Left kidney (tissue), 2 donors: ENCODE results near the gene ABCA7. TPM values are rescaled to one million over a fixed set of nuclear protein-coding genes. Genes with fewer than 3 reads are reported as not detected.

ENCODE experiments used
- DNase-seq: peaks from one replicate; pipeline ENCODE4 v3.0.0-alpha.2; 2013
- polyA plus RNA-seq: library from polyadenylated mRNA; unstranded; fragments of 120-200 nt; gene quantifications from one replicate; pipeline ENCODE4 v1.2.1, GENCODE V29; 2013; ENCODE audit not compliant: insufficient read length

The ABCA7 gene
- polyA plus RNA-seq, 1 donor = 7.6 TPM

DNA sequence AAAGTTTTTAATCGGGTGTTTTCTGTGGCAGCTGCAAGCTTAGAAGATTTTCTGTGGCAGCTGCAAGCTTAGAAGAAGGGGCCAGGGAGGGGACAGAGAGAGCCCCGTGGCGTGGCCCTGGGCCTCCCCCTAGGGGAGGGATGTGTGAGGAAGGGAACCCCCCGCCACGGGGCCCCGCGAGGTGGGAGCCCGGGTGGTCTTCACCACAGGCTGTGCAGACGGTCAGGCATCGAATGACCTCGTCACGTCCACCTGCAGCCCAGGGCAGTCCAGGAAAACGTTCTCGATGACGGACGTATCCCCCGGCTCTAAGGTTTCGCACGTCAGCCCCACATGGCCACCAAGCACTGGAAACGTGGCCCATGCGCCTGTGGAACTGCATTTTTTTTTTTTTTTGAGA lies 46.7 kb downstream of the ABCA7 start:
- no peak for DNase-seq

DNA sequence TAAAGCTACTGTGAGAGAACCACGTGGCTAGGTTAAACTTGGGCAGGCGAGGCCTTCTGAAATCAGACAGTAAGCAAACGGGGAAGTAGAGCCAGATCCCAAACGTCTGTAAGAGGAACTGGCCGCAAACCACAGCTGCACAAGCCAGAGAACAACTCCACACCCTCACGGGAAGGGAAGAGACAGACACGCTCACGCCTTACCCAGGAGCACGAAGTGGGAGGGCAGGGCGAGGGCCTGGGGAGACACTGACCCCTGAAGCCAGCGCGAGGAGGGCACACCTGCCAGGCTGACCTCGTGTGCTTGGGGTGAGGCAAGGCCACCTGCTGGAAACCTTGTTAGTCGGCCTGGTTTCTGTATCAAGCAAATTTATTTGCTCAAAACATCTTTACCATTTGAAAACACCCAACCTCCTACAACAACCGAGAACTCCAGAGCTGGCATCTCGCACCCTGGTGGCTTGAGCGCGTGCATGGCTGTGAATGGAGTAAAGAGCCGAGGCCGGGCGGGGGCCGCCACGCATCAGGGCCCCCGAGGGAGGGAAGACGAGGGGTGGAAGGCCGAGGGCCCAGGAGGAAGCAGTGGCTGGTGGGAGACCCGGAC lies 48.0 kb downstream of the ABCA7 start:
- no peak for DNase-seq

DNA sequence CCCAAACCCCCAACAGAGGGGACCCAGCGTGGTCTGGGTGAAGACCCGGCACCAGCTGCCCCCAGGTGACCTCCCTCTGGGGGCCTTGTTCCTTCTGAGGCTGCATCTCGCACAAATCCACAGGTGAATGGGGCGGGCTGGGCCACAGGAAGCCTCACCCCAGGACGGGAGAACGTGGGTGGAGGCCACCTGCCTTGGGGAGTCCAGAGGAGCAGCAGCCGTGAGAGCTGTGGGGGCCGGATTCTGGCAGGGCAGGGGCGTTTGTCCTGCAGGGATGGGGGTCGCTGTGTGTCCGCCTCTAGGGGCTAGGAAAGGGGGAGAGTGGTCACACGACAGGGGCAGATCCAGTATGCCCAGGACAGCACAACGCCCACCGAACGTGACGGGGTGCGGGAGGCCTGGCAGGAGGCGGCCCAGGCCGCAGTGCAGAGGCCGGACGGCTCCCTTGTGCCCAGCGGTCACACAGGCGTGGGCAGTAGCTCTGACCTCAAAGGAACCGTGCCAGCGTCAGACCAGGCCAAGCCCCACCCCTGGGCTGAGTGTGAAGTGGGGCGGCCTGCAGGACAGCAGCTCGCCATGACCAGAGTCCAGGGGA lies 48.6 kb downstream of the ABCA7 start:
- DNase-seq = no peak

DNA sequence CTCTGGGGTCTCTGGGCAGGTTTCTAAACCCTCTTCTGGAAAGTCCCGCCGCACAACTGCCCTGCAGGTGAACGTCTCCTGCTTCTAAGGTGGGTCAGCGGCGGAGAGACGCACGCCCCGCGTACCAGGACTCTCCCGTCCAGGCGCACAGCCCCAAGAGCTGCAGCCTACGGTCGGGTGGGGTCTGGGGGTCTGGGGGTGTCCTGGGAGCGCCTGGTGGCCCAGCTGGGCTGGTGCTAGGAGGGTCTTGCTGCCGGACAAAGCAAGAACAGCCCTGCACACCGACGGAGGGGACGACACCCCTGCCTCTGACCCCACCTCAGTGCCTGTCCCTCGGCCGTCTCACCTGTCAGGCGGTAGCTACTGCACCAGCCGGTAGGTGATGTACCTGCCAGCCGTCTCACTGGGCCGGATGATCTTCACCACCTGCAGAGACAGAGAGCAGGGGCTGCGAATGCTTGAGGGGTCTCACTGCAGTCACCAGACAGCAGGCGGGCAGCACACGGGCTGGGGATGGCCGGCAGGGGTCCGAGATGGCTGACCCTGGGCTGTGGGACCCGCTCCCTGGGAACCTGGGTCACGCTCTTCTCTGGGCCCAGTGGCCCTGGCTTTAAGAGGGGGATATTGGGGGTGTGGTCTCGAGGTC lies 49.3 kb downstream of the ABCA7 start:
- DNase-seq = no peak

DNA sequence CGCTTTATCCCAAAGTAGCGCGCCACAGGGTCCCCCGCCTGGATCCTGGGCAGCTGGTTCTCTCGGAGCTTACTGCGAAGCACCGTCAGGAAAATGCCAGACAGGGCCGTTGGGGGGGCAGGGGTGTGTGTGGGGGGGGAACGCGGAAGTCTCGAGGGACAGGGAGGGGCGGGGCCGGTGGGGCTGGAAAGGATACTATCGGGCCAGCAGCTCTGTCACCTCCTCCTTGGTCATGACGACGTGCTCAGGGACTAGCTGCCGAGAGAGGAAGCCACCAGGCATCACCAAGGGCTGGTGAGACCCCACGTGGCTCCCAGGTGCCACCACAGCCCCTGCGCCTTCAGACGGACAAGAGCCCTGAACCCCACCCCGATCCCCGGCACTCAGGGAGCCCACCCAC lies 50.0 kb downstream of the ABCA7 start:
- DNase-seq = no peak

DNA sequence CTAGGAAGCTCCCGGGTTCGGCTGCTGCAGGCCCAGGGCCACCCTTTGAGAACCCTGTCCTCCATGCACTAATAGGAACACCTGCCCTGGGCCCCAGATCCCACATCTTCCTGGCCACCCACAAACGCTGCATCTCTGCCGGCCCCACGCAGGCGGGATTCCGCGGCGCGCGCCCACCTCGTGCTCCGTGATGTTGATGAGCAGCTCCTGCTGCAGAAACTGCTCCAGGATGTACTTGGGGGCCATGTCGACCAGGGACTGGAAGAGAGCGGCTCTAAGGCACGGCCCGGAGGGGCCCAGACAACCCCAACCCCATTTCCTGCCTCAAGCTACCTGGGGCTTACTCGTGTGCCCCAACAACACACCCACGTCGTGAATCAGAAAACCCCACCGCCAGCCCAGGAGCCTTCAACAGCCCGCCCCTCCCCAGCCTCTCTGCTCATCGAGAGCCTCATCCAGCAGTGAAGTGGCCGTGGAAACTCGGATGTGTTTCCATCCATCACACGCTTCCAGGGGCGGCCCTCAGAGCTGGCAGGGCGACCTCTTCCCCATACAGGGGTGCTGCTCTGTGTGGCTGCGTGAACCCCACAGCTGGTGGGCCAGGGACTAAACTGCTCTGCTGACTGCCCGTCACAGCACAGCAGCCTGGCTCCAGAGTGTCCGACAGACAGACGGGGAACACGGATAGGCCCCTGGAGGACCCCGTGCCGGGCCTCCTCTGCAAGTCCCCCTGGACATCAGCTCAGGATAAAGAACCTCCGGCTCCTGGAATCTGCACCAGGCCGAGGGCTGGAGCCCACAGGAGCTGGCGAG lies 51.0 kb downstream of the ABCA7 start:
- no peak for DNase-seq

DNA sequence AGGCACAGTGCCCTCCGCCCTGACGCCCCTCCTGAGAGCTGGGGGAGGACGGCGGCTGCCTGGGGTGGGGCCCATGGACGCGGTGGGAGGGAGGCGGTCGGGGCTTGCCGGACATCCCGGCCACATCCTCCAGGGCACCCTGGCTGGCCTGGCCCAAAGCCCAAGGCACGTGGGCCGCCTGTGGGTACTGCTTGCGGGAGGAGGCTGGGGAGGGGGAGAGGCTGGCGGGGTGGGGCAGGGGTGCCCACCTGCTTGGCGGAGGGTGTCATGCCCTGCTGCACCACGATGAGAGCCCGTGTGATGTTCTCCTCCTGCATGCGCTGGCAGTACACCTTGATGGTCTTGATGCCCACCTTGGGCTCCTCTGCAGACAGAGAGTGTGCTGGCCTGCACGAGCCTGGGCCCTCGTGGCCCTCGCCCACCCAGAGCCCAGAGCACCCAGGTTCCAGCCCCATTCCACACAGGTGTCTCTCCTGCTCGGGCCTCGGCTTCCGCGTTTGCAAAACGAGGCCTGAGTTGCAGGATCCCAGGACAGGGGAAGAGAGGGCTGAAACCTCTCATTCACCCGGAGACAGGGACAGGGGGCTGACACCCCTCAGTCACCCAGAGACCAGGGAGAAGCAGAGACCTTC lies 51.8 kb downstream of the ABCA7 start:
- no peak for DNase-seq

DNA sequence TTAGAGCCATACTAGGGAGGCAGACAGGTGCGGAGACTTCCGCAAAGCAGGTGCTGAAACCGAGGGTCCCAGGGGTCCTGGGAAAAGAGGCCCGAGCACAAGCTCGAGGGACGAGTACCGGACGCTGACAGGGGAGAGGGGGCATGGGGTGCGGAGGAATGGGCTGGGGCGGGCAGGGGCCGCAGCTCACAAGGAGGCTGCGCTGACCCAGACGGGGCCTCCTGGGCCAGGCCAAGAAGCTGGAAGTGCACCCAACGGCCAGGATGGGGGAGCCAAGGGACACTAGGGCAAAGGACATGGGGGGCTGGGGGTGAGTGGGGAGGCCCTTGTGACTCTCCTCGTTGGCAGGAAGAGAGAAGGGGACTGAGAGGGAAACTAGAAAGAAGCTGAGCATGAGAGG lies 53.4 kb downstream of the ABCA7 start:
- no peak for DNase-seq

DNA sequence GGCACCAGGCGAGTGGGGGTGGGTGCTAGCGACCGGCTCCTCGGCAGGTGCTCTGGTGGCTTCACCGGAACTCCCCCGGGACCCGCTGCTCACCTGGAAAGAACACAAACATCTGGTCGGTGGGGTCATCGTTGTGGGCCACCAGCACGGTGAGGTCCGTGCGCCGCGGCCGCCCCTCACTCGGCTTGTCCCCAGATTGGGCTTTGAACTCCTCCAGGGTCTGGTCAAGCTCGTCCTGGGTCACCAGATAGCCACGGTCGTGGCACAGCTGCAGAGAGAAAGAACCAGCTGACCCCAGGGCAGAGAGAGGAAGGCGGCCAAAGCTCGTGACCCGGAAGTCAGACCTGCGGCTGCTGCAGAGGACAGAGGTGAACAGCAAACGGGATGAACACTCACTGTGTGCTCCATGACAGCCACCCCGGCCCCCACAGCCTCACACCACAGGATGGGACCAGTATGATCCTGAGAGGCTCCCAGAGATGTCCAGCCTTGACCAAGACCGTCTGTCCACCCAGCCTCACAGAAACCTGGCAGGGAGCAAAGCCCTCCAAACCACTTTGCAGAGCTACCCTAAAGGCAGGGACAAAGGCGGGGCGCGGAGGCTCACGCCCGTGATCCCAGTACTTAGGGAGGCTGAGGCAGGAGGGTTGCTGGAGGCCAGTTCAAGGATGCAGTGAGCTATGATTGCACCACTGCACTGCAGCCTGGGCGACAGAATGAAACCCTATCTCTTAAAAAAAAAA lies 54.1 kb downstream of the ABCA7 start:
- no peak for DNase-seq

DNA sequence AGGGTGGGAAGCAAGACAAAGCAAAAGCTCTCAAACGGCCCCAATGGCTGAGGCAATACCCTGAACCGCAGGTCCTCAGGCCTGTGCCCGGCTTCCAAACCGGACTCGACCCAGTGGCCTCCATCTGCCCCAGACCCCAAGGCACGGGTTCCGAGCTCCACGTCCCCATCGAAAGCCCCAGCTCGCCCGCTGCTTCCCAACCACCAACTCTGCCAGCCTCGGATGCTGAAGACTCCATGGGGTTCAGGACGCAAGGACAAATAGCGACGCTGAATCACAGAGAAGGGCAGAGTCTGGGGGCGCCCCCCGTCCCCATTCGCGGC lies 54.7 kb downstream of the ABCA7 start:
- DNase-seq = no peak

DNA sequence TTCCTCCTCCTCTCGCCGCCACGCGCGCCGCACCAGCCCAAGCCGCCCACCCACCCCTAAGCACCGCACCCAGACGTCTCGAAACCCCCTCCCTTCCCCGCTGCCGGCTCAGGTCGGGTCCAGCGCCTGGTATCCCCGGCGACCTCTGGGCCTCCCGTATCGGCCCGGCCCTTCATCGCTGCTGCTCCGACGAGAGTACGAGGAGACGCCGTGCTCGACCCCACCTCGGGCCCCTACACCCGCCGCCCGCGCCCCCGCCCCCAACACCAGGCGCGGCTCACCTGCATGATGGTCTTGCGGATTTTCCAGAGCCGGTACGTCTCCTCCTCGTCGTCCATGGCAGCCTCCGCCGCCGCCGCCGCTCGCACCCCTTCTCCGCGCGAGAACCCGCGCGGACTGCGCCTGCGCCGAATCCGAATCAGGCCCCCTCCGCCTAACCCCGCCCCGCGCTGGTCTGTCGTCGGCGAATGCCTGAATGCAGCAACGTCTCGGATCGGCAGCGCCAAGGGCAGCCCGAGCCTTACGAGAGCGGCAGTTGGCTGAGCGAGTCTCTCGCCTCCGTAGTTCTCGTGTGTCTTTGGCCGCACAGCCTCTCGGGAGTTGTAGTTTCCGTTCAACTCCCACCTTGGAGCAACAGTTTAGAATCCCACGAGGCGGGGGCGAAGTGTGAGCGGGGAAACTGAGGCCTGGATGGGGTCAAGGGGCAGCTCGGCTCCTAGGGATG lies 55.2 kb downstream of the ABCA7 start, which contains the start of gene POLR2E:
POLR2E (minus strand) TSS at position 398 of the 724 bp plus-strand sequence; CDS start at position 338, 60 bp downstream.
- DNase-seq = peak; percentile 96

DNA sequence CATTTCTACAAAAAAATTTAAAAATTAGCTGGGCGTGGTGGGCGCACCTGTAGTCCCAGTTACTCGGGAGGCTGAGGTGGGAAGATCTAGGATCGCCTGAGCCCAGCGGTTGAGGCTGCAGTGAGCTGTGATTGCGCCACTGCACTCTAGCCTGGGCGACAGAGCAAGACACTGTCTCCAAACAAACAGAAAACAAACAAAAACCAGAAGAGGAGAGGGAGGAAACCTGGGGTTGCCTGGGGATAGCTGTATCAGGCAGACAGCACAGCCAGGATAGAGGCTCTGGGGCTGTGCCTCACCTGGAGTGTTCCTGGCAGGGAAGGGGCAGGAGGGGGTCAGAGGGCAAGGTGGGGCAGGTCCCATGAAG lies 57.9 kb downstream of the ABCA7 start:
- DNase-seq = no peak

DNA sequence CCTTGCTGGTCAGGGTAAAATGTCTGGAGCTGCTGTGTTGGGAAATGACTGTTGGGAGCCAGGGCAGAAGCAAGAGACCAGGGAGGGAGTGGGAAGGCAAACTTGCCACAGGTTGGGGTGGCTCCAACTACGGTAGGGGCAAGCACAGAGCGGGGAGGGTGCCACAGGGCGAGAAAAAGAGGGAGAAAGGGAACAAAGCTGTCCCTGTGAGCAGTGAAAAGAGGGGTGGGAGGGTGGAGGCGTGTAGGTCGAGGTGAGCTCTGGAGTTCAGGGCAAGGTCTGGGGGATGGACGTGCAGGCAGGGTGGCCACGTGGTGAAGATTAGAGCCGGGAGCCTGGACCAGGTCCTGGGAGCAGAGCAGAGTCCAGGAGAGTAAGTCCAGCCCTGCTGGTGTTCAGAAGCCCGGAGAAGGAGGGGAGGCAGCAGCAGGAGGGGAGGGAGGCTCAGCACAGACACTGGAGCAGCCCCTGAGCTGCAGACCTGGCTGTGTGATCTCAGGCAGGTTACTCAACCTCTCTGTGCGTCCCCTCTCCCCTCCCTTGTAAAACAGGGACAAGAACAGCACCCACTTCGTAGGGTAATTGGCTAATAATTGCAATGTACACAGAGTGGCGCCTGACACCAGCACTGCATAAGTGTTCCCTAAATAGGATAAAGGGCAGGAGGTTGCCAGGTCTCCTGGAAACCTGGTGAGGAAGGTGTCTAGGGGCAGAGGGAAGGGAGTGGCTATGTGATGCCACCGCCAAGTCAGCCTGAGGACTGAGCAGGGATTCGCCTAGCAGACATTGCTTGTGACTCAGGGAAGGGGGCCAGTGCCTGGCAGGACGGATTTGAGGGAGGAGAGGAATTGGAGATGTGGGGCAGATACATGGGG lies 58.5 kb downstream of the ABCA7 start:
- no peak for DNase-seq

DNA sequence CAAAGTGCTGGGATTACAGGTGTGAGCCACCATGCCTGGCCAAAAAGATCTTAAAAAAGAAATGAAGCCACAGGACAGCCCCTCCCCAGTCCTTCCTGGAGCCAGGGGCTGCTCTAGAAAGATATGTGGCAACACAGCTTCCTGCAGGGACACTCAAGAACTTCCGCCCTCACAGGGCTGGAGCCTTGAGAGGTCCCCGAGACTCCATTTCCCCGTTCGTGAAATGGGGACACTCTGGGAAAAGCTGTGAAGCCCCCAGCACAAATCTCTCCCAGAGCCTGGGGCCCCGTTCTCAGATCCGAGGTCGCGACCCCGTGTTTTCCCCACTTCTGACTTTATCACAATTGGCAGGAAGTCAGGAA lies 61.4 kb downstream of the ABCA7 start:
- no peak for DNase-seq

DNA sequence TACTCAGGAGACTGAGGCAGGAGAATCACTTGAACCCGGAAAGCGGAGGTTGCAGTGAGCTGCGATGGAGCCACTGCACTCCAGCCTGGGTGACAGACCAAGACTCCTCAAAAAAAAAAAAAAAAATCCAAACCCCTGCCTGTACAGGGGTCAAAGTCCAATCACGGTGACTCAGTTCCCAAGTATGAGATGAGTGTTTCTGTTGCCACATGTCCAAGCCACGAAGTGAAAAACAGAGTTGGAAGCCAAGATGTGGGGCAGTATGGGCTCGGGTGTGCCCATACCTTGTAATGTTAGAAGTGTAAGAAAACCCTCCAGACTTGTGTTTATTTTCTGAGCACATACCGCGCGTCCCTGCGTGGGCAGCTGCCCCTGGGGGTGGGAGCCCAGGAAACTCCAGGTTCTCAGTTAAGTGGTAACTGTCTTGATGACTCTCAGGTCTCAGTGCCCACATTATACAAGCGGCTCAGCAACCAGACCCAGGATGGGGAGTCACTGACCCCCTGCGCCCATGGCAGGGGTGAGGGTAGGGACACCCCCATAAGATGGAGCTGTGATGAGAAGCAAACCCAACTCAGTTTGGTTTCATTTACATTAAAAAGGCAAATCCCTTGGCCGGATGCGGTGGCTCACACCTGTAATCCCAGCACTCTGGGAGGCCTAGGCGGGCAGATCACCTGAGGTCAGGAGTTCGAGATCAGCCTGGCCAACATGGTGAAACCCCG lies 62.7 kb downstream of the ABCA7 start:
- DNase-seq = no peak

DNA sequence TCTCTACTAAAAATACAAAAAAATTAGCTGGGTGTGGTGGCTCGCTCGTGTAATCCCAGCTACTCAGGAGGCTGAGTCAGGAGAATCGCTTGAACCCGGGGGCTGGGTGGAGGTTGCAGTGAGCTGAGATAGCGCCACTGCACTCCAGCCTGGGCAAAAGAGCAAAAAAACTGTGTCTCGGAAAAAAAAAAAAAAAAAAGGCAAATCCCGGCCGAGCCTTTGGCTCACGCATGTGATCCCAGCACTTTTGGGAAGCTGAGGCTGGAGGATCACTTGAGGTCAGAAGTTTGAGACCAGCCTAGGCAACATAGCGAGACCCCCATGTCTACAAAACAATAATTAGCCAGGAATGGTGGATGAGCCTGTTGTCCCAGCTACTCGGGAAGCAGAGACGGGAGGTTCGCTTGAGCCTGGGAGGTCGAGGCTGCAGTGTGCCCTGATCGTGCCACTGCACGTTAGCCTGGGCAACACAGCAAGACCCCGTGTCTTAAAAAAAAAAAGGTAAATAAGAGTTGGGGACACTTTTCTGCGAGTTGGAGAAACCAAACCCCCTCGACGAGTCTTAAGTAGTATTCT lies 63.3 kb downstream of the ABCA7 start:
- no peak for DNase-seq

DNA sequence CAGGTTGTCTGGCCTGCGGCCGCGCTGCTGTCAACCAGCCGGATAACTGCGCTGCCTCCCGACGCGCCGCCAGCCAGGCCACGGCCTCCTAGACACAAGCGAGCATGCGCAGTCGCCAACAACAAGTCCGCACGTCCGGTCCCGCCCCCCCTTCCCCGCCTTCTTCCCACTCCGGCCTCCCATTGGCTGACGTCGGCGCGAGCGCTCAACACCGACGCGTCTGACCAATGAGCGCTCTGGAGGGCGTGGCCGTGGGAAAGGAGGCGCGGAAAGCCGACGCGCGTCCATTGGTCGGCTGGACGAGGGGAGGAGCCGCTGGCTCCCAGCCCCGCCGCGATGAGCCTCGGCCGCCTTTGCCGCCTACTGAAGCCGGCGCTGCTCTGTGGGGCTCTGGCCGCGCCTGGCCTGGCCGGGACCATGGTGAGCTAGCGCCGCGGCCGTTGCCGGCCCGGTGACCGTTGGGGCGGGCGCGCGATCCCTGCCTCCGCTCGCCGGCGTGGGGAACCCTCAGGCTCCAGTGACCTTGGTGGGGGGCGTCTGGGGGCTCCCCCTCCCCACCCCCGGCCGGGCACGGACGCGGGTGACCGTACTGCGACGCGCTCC lies 63.9 kb downstream of the ABCA7 start, which contains the start of gene GPX4:
GPX4 (plus strand) TSS at position 287 of the 603 bp plus-strand sequence; CDS start at position 337, 50 bp downstream.
- peak; percentile 99 for DNase-seq

DNA sequence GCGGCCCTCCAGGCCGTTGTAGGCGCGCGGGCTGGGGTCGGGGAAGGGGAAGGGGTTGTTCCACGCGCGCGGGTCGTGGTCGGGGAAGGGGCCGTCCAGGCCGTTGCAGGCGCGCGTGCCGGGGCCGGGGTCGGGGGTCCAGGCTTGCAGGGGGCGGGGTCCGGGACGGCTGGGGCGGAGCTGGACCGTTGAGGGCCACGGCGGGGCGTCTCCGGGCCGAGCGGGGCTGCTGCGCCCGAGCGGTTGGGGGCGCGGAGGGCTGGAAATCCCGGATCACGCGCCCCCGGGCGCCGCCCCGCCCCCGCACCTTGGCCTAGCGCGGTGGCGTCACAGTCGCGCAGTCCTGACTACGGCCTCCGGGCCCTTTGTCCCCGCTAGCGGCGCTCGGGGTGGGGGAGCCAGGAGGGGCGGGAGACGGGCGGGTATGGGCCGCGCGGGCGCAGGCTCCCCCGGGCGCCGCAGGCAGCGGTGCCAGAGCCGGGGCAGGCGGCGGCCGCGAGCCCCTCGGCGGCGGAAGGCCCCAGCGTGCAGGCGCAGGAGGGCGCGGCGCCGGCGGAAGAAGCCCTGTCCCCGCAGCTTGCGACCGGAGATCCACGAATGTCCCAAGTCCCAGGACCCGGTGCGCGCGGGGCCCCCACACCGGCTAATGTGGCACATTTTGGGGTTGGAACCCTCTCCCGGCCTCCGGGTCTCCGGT lies 64.6 kb downstream of the ABCA7 start:
- DNase-seq = peak; percentile 62
